Stomach (tissue), 4 donors: ENCODE measurements around the gene ZFP64.

ENCODE experiments used
- POLR2A ChIP-seq, 4 donors: fragments of 450-650 bp; IDR thresholded peaks; one replicate each; pipeline ENCODE4 v1.6.1; 2016; ENCODE audit warnings: antibody characterized with exemption in 4 of 4, control low read depth in 2 of 4, mild to moderate bottlenecking in 1 of 4, moderate library complexity in 1 of 4
- POLR2AphosphoS5 ChIP-seq, 3 donors: sonication (generic); formaldehyde crosslinking; IDR thresholded peaks; one replicate each; pipeline ENCODE4 v1.6.1; 2016; ENCODE audit warnings: antibody characterized with exemption in 3 of 3
- TF ChIP-seq, protein P1 (sequence below), 7 experiments: fragments of 450-650 bp in 4 of 7; fragments of 200-600 bp in 3 of 7; sonication (generic) in 3 of 7; IDR thresholded peaks; one replicate each; pipeline ENCODE4 v1.5.1; 2016 to 2019; ENCODE audit warnings: antibody characterized with exemption in 7 of 7, control low read depth in 2 of 7, mild to moderate bottlenecking in 1 of 7

- TF ChIP-seq POLR2AphosphoS5 (IDR thresholded peaks at IDR 0.05) (no peak), POLR2A (IDR thresholded peaks at IDR 0.05) (no peak)
- TF ChIP-seq, protein P1, sequence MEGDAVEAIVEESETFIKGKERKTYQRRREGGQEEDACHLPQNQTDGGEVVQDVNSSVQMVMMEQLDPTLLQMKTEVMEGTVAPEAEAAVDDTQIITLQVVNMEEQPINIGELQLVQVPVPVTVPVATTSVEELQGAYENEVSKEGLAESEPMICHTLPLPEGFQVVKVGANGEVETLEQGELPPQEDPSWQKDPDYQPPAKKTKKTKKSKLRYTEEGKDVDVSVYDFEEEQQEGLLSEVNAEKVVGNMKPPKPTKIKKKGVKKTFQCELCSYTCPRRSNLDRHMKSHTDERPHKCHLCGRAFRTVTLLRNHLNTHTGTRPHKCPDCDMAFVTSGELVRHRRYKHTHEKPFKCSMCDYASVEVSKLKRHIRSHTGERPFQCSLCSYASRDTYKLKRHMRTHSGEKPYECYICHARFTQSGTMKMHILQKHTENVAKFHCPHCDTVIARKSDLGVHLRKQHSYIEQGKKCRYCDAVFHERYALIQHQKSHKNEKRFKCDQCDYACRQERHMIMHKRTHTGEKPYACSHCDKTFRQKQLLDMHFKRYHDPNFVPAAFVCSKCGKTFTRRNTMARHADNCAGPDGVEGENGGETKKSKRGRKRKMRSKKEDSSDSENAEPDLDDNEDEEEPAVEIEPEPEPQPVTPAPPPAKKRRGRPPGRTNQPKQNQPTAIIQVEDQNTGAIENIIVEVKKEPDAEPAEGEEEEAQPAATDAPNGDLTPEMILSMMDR (IDR thresholded peaks at IDR 0.05) = no peak
Observed at GRCh38 chr20:52180180-52180840, 11.3 kb downstream of the ZFP64 start.
